Mucosa of descending colon (tissue), 3 donors: ENCODE data around the gene DLEC1. TPM values are rescaled to one million over a fixed set of nuclear protein-coding genes. Genes with fewer than 3 reads are reported as not detected.

Experiments used
- ATAC-seq: fragments of 200-7000 bp; cut with Tn5 transposase; one replicate; pipeline ENCODE4 v1.9.1; 2020; ENCODE audit warnings: mild to moderate bottlenecking, moderate library complexity
- DNase-seq, 3 donors: peaks; one replicate each; pipeline ENCODE4 v3.0.0-alpha.2; 2020
- H3K36me3 ChIP-seq: fragments of 200-600 bp; one replicate; pipeline ENCODE4 v1.8.0; 2021; ENCODE audit warnings: low read depth, mild to moderate bottlenecking
- H3K4me1 ChIP-seq: fragments of 200-600 bp; one replicate; pipeline ENCODE4 v1.8.0; 2021; ENCODE audit warnings: low read depth, mild to moderate bottlenecking
- H3K4me3 ChIP-seq: fragments of 200-600 bp; one replicate; pipeline ENCODE4 v1.8.0; 2021; ENCODE audit warnings: mild to moderate bottlenecking
- H3K9me3 ChIP-seq: fragments of 200-600 bp; one replicate; pipeline ENCODE4 v1.8.0; 2021; ENCODE audit warnings: mild to moderate bottlenecking
- intact Hi-C, 2 donors: fragments of 100-400 bp; cut with DNase I in 1 of 2; cut with micrococcal nuclease in 1 of 2; formaldehyde crosslinking; loops; one replicate each; pipeline versions ENCODE4 v1.11.0 to v1.11.1; 2022; cut with DNase I, micrococcal nuclease
- total RNA-seq, 3 donors: library from RNA; stranded (reverse); fragmentation: NEBNext Ultra II Directional in 2 of 3; extraction: Animal tissue kit (Norgen Biotek cat#: 25700) in 2 of 3; gene quantifications; one replicate each; pipeline versions ENCODE4 v1.2.1 to v1.2.4, GENCODE V29; 2021 to 2023
- TF ChIP-seq, protein P1 (sequence below): fragments of 200-600 bp; IDR thresholded peaks from one replicate; pipeline ENCODE4 v1.8.0; 2022; ENCODE audit warnings: antibody characterized with exemption, mild to moderate bottlenecking
- donor health status: DM: no; HTN: no; CAD: no; lungs with moderate emphysema.
- donor health status: DM: no; HTN: no; CAD: no.
- donor health status: DM: no; HTN: yes; CAD: no.

DLEC1 gene
- total RNA-seq, 3 donors from 2014 or later: 0.73 to 1.7 (median 1.5) TPM

DNA sequence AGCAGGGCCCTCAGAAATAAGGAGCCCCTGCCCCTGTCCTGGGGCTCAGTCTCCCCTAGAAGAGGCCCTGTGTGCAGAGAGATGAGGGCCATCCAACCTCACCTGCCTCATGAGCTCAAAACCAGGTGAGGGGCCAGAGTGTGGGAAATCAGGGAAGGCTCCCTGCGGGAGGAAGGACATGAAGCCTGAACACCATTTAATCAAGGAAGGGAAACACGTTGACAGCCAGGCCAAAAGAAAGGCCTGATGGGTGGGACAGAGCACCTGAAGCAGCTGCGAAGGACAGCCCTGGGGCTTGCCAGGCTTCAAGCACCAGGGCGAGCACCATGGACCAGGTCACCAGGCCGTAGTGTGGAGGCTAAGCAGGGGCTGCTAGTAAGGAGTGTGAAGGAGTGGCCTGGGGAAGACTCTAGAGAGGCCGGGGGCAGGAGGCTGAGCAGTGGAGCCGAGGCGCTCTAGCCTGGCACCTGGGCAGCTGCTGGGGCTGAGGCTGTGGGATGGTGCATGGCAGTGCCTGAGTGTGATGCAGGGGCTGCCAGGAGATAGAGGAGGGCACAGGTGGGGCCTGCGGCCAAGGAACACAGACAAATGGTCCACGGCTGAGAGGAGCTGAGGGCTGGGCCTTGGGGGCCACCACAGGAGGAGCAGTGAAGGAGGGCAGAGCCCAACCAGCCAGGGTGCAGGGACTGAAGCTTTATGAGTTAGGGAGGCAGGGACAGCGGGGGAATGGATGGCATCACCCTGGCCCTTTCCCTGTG, 81.9 kb downstream of the DLEC1 start:
- Histone ChIP-seq H3K36me3 (no peaks in the 10 kb centered on the region), H3K4me3 (no peak overlapping the region), H3K4me1 (no peaks in the 10 kb centered on the region), H3K9me3 (no peaks in the 10 kb centered on the region)
- DNase-seq (peak in 1 of 3 donors; percentile 39), ATAC-seq (no peak)
- intact Hi-C loops: no loop called here
- TF ChIP-seq, protein P1, sequence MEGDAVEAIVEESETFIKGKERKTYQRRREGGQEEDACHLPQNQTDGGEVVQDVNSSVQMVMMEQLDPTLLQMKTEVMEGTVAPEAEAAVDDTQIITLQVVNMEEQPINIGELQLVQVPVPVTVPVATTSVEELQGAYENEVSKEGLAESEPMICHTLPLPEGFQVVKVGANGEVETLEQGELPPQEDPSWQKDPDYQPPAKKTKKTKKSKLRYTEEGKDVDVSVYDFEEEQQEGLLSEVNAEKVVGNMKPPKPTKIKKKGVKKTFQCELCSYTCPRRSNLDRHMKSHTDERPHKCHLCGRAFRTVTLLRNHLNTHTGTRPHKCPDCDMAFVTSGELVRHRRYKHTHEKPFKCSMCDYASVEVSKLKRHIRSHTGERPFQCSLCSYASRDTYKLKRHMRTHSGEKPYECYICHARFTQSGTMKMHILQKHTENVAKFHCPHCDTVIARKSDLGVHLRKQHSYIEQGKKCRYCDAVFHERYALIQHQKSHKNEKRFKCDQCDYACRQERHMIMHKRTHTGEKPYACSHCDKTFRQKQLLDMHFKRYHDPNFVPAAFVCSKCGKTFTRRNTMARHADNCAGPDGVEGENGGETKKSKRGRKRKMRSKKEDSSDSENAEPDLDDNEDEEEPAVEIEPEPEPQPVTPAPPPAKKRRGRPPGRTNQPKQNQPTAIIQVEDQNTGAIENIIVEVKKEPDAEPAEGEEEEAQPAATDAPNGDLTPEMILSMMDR: no peak

DNA sequence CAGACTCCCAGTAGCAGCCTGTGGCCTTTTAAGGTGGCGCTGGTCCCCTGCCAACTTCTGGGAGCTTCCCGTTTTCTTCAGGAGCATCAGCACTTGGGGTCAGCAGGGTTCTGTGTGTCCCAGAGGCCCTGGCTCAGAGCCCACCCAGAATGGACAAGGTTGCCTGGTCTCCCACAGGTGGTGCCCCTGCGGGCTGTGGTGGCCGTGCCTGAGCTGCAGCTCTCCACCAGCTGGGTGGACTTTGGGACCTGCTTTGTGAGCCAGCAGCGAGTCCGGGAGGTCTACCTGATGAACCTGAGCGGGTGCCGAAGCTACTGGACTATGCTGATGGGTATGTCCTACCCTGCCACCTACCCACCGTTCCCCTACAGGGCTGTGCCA, 82.4 kb downstream of the DLEC1 start:
- ATAC-seq (no peak), DNase-seq (peak in 2 of 3 donors; percentile 22 to 41)
- no peak overlapping the region for H3K4me3 ChIP-seq
- intact Hi-C loops: no loop called here
- H3K36me3 ChIP-seq: no peaks in the 10 kb centered on the region
- H3K9me3 ChIP-seq: no peaks in the 10 kb centered on the region
- TF ChIP-seq, protein P1: no peak
- no peaks in the 10 kb centered on the region for H3K4me1 ChIP-seq

DNA sequence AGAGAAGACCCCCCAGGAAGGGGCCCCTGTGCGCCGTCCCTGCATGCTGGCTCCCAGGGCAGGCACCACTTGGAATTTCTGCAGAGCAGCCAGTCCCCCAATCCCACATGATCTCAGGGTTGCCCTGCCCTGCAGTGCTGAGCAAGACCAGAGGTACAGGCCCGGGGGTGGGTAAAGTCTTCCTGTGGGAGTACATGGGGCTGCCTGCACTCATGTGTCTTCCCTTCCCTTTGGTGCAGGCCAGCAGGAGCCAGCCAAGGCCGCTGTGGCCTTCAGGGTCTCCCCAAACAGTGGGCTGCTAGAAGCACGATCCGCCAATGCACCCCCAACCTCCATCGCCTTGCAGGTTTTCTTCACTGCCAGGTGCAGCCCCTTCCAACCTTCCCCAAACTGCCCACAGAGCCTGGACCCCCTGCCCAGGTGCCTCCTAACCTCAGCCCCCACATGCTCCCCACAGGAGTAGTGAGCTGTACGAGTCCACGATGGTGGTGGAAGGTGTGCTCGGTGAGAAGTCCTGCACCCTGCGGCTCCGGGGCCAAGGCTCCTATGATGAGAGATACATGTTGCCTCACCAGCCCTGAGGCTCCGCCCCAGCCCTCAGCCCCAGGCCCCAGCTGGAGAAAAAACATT, 82.9 kb downstream of the DLEC1 start:
- intact Hi-C loops: no loop called here
- peak in 2 of 3 donors; percentile 19 to 22 for DNase-seq
- Histone ChIP-seq H3K4me1 (no peaks in the 10 kb centered on the region), H3K9me3 (no peaks in the 10 kb centered on the region), H3K36me3 (no peaks in the 10 kb centered on the region), H3K4me3 (no peak overlapping the region)
- TF ChIP-seq, protein P1: no peak
- ATAC-seq: no peak

DNA sequence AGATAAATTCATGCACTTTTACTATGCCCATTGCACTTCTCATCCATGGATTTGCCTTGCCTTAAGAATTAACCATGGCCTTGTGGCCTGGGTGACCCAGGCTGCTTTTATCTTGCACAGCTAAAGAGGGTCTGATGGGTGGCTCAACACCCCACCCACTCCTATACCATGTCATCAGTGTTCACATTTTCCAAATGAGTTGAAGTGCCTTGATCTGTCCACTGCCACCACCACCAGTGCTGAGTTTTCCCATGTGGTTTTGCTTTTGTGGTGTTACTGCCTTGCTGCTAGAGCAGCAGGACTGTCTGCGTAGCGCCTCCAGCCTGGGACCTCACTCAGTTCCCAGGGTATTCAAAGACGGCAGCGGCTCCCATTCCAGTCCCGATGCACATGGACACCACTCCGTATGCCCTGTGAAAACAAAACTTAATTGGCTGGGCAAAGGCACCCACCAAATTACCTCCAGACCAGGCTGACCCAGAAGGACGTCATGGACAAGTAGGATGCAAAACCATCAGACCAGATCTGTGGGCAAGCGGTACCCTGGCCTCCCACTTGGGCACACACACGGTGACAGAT, 83.8 kb downstream of the DLEC1 start:
- TF ChIP-seq, protein P1: no peak
- H3K9me3 ChIP-seq: no peaks in the 10 kb centered on the region
- no peak overlapping the region for H3K4me3 ChIP-seq
- H3K4me1 ChIP-seq: no peaks in the 10 kb centered on the region
- no peak for DNase-seq
- peaks cover 3% of the 10 kb centered on the region for H3K36me3 ChIP-seq
- no peak for ATAC-seq
- intact Hi-C loops: no loop called here

DNA sequence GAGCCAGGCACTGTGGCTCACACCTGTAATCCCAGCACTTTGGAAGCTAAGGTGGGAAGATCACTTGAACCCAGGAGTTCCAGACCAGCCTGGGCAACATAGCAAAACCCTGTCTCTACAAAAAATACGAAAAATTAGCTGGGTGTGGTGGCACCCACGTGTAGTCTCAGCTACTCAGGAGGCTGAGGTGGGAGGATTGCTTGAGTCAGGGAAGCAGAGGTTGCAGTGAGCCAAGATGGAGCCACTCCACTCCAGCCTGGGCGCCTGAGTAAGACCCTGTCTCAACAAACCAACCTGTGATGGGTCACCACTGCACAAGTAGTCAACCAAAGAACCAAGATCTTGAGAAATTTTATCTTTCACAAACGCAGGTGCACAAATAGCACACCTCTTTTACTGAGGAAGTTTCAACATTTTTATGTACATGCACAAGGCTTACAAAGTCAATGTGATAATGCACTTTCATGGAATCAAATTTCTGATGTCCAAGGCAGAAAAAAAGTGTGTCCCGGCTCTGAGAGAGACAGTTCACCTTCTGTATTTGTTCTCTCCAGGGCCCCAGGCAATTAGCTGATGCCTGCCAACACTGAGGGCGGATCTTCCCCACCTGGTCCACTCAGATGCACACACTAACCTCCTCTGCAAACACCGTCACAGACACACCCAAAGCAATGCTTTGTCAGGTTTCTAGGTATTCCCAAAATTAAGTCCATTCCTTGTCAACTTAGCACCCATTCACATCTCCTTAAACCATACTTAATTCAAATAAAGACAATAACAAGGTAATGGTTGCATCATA, 85.5 kb downstream of the DLEC1 start:
- Histone ChIP-seq H3K36me3 (peaks cover 3% of the 10 kb centered on the region), H3K4me1 (no peaks in the 10 kb centered on the region), H3K4me3 (no peak overlapping the region), H3K9me3 (no peaks in the 10 kb centered on the region)
- peak in 1 of 3 donors; percentile 11 for DNase-seq
- ATAC-seq: peak; percentile 20
- intact Hi-C loops: no loop called here
- TF ChIP-seq, protein P1: no peak
